ENCODE data around the gene COL6A2. TPM values are rescaled to one million over a fixed set of nuclear protein-coding genes. Genes with fewer than 3 reads are reported as not detected.
"Not testable (repeated sequence)": the region's sequence is repeated elsewhere in the genome, so short reads cannot be mapped to it uniquely, and the experiment has no call there.

The COL6A2 gene
- total RNA-seq, 2 donors from 2014 or later: 0.88 to 4.2 TPM

DNA sequence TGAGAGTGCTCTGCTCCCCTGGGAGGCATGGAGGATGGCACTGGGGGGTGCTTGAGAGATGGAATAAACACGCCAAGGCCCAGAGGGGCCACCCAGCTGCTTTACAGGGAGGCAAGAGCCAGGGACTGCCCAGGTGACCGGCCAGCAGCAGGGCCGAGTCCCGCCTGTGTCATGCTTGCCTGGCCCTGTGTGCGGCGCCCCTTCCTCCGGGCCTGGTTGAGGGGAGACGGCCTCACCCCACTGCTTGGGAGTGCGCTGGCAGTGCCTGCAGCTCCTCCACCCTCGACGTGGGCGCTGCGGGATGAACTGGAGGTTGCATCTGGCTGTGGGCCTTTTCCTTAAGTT, 33.1 kb upstream of the COL6A2 start:
- H3K27me3 Mint-ChIP-seq: peaks cover 21 to 31% of the 10 kb centered on the region in 2 donors
- no peak for ATAC-seq
- no peak overlapping the region for H3K4me3 Mint-ChIP-seq
- no peak overlapping the region for H3K27ac Mint-ChIP-seq
- peaks cover 9% of the 10 kb centered on the region for H3K9me3 Mint-ChIP-seq
- H3K36me3 Mint-ChIP-seq: no peaks in the 10 kb centered on the region
- DNase-seq (ENCODE audit: low spot score): no peak
- peaks cover 0 to 13% of the 10 kb centered on the region in 2 donors for H3K4me1 Mint-ChIP-seq (ENCODE audit: low read depth in 2 of 2)

DNA sequence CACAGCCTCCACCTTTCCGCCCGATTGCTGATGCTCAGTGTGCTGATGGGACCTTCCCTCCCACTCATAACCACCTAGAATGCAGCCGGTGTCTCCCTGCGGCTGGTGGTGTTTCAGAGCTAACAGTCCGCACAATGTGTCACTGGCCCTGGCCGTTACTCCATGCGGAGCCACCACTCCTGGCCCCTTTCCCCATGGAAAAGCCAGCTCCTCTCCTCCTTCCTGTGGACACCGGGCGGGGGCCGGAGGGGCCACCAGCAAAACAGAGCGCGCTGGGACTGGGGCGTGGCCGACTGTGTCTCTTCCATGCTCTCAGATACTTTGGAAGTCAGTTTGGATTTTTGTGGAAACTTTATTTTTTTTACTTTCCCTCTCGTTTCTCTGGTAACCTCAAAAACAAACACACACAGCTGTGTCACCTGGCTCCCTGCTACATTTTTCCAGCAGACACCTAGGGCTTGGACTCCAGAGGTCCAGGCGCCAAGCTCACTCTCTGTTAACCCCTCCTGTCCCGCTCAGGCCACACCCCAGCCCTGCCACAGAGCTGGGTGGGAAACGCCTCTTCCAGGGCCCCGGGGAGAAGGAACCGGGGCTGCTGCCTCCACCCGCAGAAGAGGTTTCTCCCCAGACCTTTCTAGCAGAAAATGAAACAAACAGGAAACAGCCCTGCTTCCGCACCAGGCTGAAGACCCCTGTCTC, 32.5 kb upstream of the COL6A2 start:
- Mint-ChIP-seq H3K36me3 (no peaks in the 10 kb centered on the region), H3K9me3 (peaks cover 9% of the 10 kb centered on the region), H3K4me1 (ENCODE audit: low read depth in 2 of 2) (peaks cover 0 to 13% of the 10 kb centered on the region in 2 donors), H3K27ac (peak overlapping the region in 1 of 2 donors; percentile 14), H3K4me3 (no peak overlapping the region), H3K27me3 (peaks cover 21 to 31% of the 10 kb centered on the region in 2 donors)
- ATAC-seq (no peak), DNase-seq (ENCODE audit: low spot score) (no peak)

DNA sequence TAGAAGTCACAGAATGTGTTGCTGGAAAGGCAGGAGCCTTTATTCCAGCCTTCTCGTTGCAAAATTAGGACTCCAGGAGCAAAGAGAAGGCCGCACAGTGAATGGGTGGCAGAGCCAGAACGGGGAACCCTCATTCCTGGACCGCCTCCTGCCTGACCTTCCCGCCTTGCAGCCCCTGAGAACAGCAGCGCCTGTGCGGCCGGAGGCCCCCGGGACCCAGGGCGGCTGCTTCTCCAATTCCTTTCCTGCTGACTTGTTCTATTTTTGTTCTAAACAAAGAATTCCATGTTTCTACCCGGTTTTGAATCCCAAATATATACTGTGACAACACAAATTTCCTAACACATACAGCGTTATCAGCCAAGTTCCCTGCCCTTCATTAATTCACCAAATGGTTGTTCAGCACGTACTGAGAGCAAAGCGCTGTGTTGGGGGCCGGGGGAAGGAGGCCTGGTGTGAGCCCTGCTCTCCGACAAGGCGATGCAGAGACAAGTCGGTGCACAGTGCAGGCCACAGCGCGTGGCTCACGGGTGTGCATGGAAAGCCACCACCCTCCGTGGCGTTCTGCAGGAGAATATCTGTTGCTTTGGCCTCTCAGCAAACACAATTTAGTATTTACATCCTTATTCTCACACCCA, 31.9 kb upstream of the COL6A2 start:
- Mint-ChIP-seq H3K9me3 (peaks cover 9% of the 10 kb centered on the region), H3K4me1 (ENCODE audit: low read depth in 2 of 2) (peaks cover 0 to 13% of the 10 kb centered on the region in 2 donors), H3K27ac (peak overlapping the region in 1 of 2 donors; percentile 14), H3K4me3 (no peak overlapping the region), H3K36me3 (no peaks in the 10 kb centered on the region), H3K27me3 (peaks cover 21 to 26% of the 10 kb centered on the region in 2 donors)
- DNase-seq (ENCODE audit: low spot score) (no peak), ATAC-seq (no peak)

DNA sequence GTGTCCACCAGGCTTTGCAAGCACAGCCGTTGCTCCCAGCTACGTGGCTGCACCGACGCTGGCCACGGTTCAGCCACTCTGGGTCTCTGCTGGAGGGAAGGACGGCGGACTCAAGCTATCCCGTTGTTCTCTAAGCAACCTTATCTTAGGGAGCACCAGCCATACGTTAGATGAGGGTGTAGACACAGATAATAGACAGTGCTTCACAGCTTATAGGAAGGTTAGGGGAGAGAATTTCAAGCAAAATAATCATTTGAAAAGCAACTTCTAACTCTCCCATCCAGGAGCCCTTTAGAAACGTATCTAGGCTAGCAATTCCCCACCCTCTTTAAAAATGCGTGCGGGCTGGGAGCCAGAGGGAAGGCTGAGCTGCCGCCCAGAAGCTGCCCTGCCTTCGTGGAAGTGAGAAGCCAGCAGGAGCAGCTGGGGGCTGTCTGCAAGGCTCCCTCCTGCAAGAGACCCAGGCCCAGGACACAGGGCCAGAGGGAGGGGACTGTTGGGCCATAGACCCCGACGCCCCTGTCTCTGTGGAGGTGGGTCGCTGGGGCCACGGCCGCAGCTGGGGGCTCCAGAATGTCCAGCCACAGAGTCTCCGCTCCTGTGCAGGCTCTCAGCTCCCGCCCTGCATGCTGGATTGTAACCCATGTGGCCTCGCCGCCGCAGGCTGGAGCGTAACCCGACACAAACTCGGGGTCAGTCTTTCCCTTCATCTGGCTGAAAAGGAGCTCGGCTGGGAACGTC, 31.2 kb upstream of the COL6A2 start:
- peaks cover 9% of the 10 kb centered on the region for H3K9me3 Mint-ChIP-seq
- DNase-seq (ENCODE audit: low spot score): no peak
- H3K4me3 Mint-ChIP-seq: no peak overlapping the region
- H3K4me1 Mint-ChIP-seq (ENCODE audit: low read depth in 2 of 2): peaks cover 0 to 11% of the 10 kb centered on the region in 2 donors
- no peaks in the 10 kb centered on the region for H3K36me3 Mint-ChIP-seq
- peaks cover 18 to 22% of the 10 kb centered on the region in 2 donors for H3K27me3 Mint-ChIP-seq
- no peak for ATAC-seq
- no peak overlapping the region for H3K27ac Mint-ChIP-seq

DNA sequence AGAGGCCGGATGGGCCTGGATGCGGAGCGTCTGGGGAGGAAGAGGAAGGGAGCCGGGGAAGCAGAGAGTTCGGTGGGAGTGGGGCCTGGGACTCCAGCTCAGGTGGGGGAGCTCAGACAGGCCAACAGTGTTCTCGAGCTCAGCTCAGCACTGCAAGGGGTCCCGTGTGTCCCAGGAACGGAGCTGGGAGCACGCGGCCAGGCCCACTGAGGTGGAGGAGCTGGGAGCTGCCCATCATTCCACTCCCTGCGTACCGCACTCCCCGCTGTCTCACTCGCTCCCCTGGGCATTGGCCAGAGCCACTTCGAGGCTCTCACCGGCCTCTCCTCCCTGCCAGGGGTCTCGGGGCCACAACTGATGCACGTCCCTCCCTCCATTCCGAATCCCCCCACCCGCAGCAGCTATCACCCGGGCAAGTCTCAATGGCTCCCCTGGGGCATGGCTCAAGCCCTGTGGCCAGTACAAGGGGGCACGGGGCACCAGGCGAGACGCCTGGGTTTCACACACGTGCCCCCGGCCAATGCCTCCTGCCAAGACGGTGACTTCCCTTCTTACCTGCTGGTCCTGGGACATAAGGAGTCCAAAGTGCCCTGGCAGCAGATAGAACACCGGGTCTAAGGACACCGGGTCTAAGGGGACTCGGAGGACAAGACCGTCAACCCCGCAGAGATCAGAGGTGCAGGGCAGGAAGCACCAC, 30.3 kb upstream of the COL6A2 start:
- peaks cover 0 to 7% of the 10 kb centered on the region in 2 donors for H3K4me1 Mint-ChIP-seq (ENCODE audit: low read depth in 2 of 2)
- H3K27me3 Mint-ChIP-seq: peaks cover 9 to 17% of the 10 kb centered on the region in 2 donors
- H3K9me3 Mint-ChIP-seq: peaks cover 9% of the 10 kb centered on the region
- no peaks in the 10 kb centered on the region for H3K36me3 Mint-ChIP-seq
- H3K4me3 Mint-ChIP-seq: no peak overlapping the region
- no peak overlapping the region for H3K27ac Mint-ChIP-seq
- no peak for ATAC-seq
- DNase-seq (ENCODE audit: low spot score): no peak

DNA sequence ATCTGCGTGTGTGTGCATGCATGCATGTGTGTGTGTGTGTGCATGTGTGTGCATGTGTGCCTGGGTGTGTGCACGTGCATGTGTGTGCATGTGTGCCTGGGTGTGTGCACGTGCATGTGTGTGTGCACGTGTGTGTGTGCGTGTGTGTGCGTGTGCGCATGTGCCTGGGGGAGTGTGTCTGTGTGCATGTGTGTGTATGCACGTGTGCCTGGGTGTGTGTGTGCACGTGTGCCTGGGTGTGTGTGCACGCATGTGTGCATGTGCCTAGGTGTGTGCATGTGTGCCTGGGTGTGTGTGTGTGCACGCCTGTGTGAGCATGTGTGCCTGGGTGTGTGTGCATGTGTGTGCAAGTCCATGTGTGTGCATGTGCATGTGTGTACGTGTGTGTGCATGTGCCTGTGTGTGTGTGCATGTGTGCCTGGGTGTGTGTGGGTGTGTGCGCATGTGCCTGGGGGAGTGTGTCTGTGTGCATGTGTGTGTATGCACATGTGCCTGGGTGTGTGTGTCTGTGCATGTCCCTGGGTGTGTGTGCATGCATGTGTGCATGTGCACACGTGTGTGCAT, 29.3 kb upstream of the COL6A2 start:
- Mint-ChIP-seq H3K4me3 (no peak overlapping the region), H3K36me3 (no peaks in the 10 kb centered on the region), H3K27me3 (peaks cover 8 to 17% of the 10 kb centered on the region in 2 donors), H3K9me3 (peaks cover 9% of the 10 kb centered on the region), H3K4me1 (ENCODE audit: low read depth in 2 of 2) (peaks cover 0 to 7% of the 10 kb centered on the region in 2 donors), H3K27ac (no peak overlapping the region)
- ATAC-seq (no peak), DNase-seq (ENCODE audit: low spot score) (no peak)

DNA sequence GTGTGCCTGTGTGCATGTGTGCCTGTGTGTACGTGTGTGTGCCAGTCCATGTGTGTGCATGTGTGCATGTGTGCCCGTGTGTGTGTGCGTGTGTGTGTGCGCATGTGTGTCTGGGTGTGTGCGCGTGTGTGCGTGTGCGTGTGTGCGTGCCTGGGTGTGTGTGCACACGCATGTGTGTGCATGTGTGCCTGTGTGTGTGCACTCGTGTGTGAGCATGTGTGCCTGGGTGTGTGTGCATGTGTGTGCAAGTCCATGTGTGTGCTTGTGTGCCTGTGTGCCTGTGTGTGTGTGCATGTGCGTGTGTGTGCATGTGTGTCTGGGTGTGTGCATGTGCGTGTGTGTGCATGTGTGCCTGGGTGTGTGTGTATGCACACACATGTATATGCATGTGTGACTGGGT, 28.7 kb upstream of the COL6A2 start:
- no peak for DNase-seq (ENCODE audit: low spot score)
- H3K9me3 Mint-ChIP-seq: peaks cover 9% of the 10 kb centered on the region
- ATAC-seq: no peak
- H3K27me3 Mint-ChIP-seq: peaks cover 8 to 17% of the 10 kb centered on the region in 2 donors
- peaks cover 0 to 7% of the 10 kb centered on the region in 2 donors for H3K4me1 Mint-ChIP-seq (ENCODE audit: low read depth in 2 of 2)
- H3K27ac Mint-ChIP-seq: no peak overlapping the region
- no peaks in the 10 kb centered on the region for H3K36me3 Mint-ChIP-seq
- H3K4me3 Mint-ChIP-seq: no peak overlapping the region

DNA sequence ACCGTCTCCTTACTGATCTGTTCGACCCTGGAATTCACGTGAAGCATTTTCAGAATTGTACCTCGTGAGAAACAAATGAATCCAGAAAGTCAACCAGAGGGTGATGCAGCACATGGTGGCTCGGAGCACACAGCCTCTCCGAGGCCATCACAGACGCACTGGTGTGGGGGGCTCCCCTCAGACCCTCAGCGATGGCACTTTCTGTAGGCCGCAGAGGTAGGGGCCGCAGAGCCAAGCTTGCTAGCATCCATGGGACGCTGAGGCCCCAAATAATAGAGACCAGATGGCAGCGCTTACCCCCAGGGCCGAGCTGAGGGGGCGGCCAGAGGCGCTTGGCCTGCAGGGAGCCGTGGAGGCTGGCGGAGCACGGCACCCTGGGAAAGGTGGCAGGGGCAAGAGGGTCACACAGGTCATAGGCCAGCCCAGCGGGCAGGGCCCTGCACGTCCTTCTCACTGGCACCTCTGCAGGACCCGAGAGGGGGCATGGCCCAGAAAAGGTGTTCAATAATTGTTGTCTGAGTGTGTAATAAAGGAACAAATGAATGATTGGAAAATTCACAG, 28.1 kb upstream of the COL6A2 start:
- Mint-ChIP-seq H3K9me3 (peaks cover 9% of the 10 kb centered on the region), H3K27ac (no peak overlapping the region), H3K4me1 (ENCODE audit: low read depth in 2 of 2) (peaks cover 0 to 7% of the 10 kb centered on the region in 2 donors), H3K27me3 (peaks cover 8 to 13% of the 10 kb centered on the region in 2 donors), H3K4me3 (no peak overlapping the region), H3K36me3 (no peaks in the 10 kb centered on the region)
- ATAC-seq: no peak
- DNase-seq (ENCODE audit: low spot score): no peak

DNA sequence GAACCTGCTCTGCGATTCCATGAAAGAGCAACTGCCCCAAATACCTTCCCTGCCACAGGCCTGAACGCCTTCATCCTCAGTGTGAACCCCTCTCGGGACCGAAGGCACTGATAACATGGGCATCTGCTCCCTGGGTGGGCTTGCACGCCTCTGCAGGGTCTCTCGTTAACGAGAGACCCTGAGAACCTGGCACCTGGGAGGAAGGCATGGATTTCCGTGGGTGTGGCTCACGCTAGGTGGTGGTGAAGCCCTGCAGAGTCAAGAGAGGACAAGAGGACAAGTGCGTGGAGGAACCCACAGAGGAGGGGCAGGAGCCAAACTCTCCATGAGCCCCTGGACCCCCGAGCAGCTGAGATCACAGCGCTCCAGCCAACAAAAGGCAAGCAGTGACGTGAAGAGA, 26.8 kb upstream of the COL6A2 start:
- no peak overlapping the region for H3K27ac Mint-ChIP-seq
- H3K4me1 Mint-ChIP-seq (ENCODE audit: low read depth in 2 of 2): peaks cover 0 to 7% of the 10 kb centered on the region in 2 donors
- H3K9me3 Mint-ChIP-seq: peaks cover 9% of the 10 kb centered on the region
- no peak overlapping the region for H3K4me3 Mint-ChIP-seq
- DNase-seq (ENCODE audit: low spot score) (no peak), ATAC-seq (no peak)
- peaks cover 8 to 14% of the 10 kb centered on the region in 2 donors for H3K27me3 Mint-ChIP-seq
- H3K36me3 Mint-ChIP-seq: no peaks in the 10 kb centered on the region

DNA sequence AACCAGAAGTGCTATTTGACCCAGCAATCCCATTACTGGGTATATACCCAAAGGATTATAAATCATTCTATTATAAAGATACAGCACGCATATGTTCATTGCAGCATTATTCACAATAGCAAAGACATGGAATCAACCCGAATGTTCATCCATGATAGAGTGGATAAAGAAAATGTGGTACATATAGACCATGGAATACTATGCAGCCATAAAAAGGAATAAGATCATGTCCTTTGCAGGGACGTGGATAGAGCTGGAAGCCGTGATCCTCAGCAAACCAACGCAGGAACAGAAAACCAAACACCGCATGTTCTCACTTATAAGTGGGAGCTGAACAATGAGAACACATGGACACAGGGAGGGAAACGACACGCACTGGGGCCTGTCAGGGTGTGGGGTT, 21.2 kb upstream of the COL6A2 start:
- DNase-seq (ENCODE audit: low spot score); H3K36me3 Mint-ChIP-seq; H3K9me3 Mint-ChIP-seq; H3K4me1 Mint-ChIP-seq (ENCODE audit: low read depth in 2 of 2); ATAC-seq; H3K27ac Mint-ChIP-seq; H3K4me3 Mint-ChIP-seq: not testable (repeated sequence)
- peaks cover 9 to 10% of the 10 kb centered on the region in 2 donors for H3K27me3 Mint-ChIP-seq

DNA sequence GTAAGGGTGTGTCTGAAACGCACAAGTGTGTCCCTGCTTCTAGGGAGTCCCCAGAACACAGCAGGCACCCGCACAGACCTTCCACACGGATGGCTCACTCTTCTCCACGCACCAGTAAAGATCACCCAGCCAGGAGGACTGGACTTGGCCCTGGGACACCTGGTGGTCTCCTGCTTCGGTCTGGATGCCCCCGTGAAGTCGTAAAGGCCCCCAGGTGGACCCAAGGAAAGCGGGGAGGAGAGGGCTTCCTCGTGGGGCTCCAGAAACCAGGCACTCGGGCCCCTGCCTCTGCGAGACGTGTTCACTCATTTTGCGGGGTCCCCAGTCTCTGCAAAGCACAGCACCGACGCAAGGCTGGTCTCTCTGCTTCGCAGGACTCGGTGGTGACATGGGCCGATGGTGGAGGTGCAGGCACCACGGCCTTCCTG, 20.2 kb upstream of the COL6A2 start:
- H3K4me3 Mint-ChIP-seq: no peak overlapping the region
- H3K27me3 Mint-ChIP-seq: peaks cover 7 to 10% of the 10 kb centered on the region in 2 donors
- no peak overlapping the region for H3K27ac Mint-ChIP-seq
- no peaks in the 10 kb centered on the region for H3K36me3 Mint-ChIP-seq
- DNase-seq (ENCODE audit: low spot score): peak; percentile 45
- ATAC-seq: no peak
- H3K4me1 Mint-ChIP-seq (ENCODE audit: low read depth in 2 of 2): no peaks in the 10 kb centered on the region
- H3K9me3 Mint-ChIP-seq: no peaks in the 10 kb centered on the region

DNA sequence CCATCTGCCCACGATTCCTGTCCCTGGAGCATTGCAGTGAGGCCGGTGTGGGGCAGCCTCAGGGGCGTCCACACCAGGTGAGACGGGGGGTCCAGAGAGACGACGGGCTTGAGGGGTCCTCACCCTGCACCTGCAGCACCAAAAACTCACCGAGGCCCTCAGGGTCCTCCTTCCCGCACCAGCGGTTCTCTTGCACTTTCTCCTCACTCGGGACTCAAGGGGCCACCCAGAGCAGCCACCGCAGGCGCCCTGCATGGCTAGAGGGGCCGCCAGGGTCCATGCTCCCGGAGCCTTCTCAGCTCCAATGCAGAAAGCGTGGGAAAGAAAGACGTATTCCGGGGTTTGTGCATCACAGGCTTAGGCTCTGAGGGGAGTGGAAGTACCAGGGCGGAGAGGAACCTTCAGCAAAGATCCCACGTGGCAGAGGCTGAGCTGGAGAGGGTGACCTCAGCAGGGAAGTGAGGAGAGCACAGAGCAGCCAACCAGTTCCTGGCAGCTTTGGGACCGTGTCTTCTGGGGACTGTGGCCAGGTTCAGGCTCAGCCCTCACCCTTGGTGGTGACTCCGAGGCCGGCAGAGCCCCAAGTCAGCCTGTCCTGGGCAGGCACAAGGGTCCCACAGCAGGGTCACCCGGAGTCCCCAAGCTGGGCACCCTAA, 19.5 kb upstream of the COL6A2 start:
- H3K27ac Mint-ChIP-seq: no peak overlapping the region
- ATAC-seq (peak in 1 of 2 donors; percentile 26), DNase-seq (ENCODE audit: low spot score) (peak; percentile 54)
- no peaks in the 10 kb centered on the region for H3K36me3 Mint-ChIP-seq
- H3K4me3 Mint-ChIP-seq: no peak overlapping the region
- H3K4me1 Mint-ChIP-seq (ENCODE audit: low read depth in 2 of 2): no peaks in the 10 kb centered on the region
- H3K9me3 Mint-ChIP-seq: no peaks in the 10 kb centered on the region
- peaks cover 7 to 10% of the 10 kb centered on the region in 2 donors for H3K27me3 Mint-ChIP-seq

DNA sequence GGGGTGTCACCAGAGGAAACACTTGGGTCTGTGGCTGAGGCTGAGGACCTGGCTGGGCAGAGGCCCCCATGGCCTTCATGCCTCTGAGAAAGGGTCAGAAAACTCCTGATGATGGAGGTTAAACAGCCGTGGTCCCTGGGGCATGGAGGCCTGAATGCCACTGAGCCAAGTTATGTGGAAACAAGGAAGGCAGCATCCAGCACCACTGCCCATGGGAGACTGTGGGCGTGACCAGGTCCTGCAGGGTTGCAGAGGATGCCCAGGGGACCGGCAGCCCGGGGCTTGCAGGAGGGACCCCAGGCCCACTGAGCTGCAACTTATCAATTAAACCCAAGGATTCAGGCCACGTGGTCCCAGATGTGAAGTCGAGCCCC, 18.9 kb upstream of the COL6A2 start:
- no peak overlapping the region for H3K4me3 Mint-ChIP-seq
- H3K27ac Mint-ChIP-seq: no peak overlapping the region

More for the DNA sequence above, 18.9 kb upstream of the COL6A2 start:
- Mint-ChIP-seq H3K27me3 (peaks cover 7 to 10% of the 10 kb centered on the region in 2 donors), H3K4me1 (ENCODE audit: low read depth in 2 of 2) (no peaks in the 10 kb centered on the region), H3K9me3 (no peaks in the 10 kb centered on the region), H3K36me3 (no peaks in the 10 kb centered on the region)
- no peak for ATAC-seq
- no peak for DNase-seq (ENCODE audit: low spot score)
